DND-41 (cell line): ENCODE results near the gene PASK.

ENCODE experiments used
- ATAC-seq: fragments of 200-7000 bp; cut with Tn5 transposase; 3 replicates; pipeline ENCODE4 v1.9.1; 2021; ENCODE audit warnings: low read depth; ENCODE audit not compliant: insufficient read depth
- DNase-seq: peaks from one replicate; pipeline ENCODE4 v3.0.0-alpha.2; 2020
- H2AFZ ChIP-seq: 2 replicates; pipeline ENCODE4 v1.6.0; 2012; ENCODE audit warnings: low read depth, low read length
- H3K27ac ChIP-seq: 2 replicates; pipeline ENCODE4 v1.5.1; 2012; ENCODE audit warnings: low read length, inconsistent platforms
- H3K27me3 ChIP-seq: fragments of 200-600 bp; sonication (generic); 2 replicates; pipeline ENCODE4 v1.6.0; 2012; ENCODE audit warnings: low read length, mild to moderate bottlenecking, inconsistent platforms; ENCODE audit not compliant: insufficient read depth, poor library complexity
- H3K36me3 ChIP-seq: 2 replicates; pipeline ENCODE4 v1.5.1; 2012; ENCODE audit warnings: low read length, inconsistent platforms; ENCODE audit not compliant: insufficient read depth
- H3K4me1 ChIP-seq: 2 replicates; pipeline ENCODE4 v1.5.1; 2012; ENCODE audit warnings: mild to moderate bottlenecking, low read length; ENCODE audit not compliant: insufficient read depth
- H3K4me2 ChIP-seq: 2 replicates; pipeline ENCODE4 v1.6.0; 2012; ENCODE audit warnings: mild to moderate bottlenecking, moderate library complexity, low read length, inconsistent platforms; ENCODE audit not compliant: insufficient read depth
- H3K4me3 ChIP-seq, 2 experiments: fragments of 200-600 bp in 1 of 2; shearing (Covaris generic) in 1 of 2; 2 replicates each; pipeline ENCODE4 v1.5.1; 2012 to 2016; ENCODE audit warnings: inconsistent platforms in 2 of 2, low read length in 2 of 2, mild to moderate bottlenecking in 2 of 2, low read depth in 1 of 2, moderate library complexity in 1 of 2
- H3K79me2 ChIP-seq: 2 replicates; pipeline ENCODE4 v1.6.0; 2012; ENCODE audit warnings: low read length, inconsistent platforms; ENCODE audit not compliant: insufficient read depth
- H3K9ac ChIP-seq: 2 replicates; pipeline ENCODE4 v1.6.0; 2012; ENCODE audit warnings: low read depth, mild to moderate bottlenecking, inconsistent platforms, low read length, moderate library complexity
- H3K9me3 ChIP-seq: 2 replicates; pipeline ENCODE4 v1.5.1; 2012; ENCODE audit warnings: low read length, moderate library complexity, mild to moderate bottlenecking, inconsistent platforms; ENCODE audit not compliant: insufficient read depth, severe bottlenecking
- H4K20me1 ChIP-seq: 2 replicates; pipeline ENCODE4 v1.6.0; 2012; ENCODE audit warnings: low read length; ENCODE audit not compliant: insufficient read depth
- CTCF ChIP-seq: IDR thresholded peaks from 2 replicates; pipeline ENCODE4 v1.5.1; 2012; ENCODE audit warnings: borderline replicate concordance, low read length, moderate library complexity, mild to moderate bottlenecking; ENCODE audit not compliant: poor library complexity, severe bottlenecking; ENCODE audit errors: extremely low read depth
- EZH2 ChIP-seq: IDR thresholded peaks from 3 replicates; pipeline ENCODE4 v1.6.1; 2012; ENCODE audit warnings: borderline replicate concordance, low read depth, mild to moderate bottlenecking, moderate library complexity, low read length, inconsistent platforms; ENCODE audit not compliant: severe bottlenecking

The PASK gene

GRCh38 chr2:241178961-241179360 is 29.7 kb upstream of the PASK start:
- TF ChIP-seq CTCF (no peak), EZH2 (no peak)
- H3K27ac ChIP-seq, result no peak overlapping the region
- H3K4me1 ChIP-seq, result no peaks in the 10 kb centered on the region
- H3K36me3 ChIP-seq, result peaks cover 49% of the 10 kb centered on the region
- no peak overlapping the region for H2AFZ ChIP-seq
- DNase-seq (no peak), ATAC-seq (no peak)
- no peaks in the 10 kb centered on the region for H3K79me2 ChIP-seq
- no peaks in the 10 kb centered on the region for H3K27me3 ChIP-seq
- no peak overlapping the region for H3K9ac ChIP-seq
- no peaks in the 10 kb centered on the region for H4K20me1 ChIP-seq
- no peaks in the 10 kb centered on the region for H3K9me3 ChIP-seq
- H3K4me3 ChIP-seq, result no peak overlapping the region
- H3K4me2 ChIP-seq, result no peak overlapping the region

GRCh38 chr2:241177526-241178334 is 28.5 kb upstream of the PASK start:
- Histone ChIP-seq H3K4me2 (no peak overlapping the region), H4K20me1 (no peaks in the 10 kb centered on the region), H3K79me2 (no peaks in the 10 kb centered on the region), H2AFZ (no peak overlapping the region), H3K9ac (no peak overlapping the region), H3K9me3 (no peaks in the 10 kb centered on the region), H3K4me3 (no peak overlapping the region), H3K27me3 (no peaks in the 10 kb centered on the region), H3K4me1 (no peaks in the 10 kb centered on the region), H3K36me3 (peaks cover 47% of the 10 kb centered on the region), H3K27ac (no peak overlapping the region)
- TF ChIP-seq CTCF (no peak), EZH2 (no peak)
- DNase-seq, result no peak
- ATAC-seq, result no peak

GRCh38 chr2:241173557-241173956 is 24.3 kb upstream of the PASK start:
- no peak overlapping the region for H3K4me2 ChIP-seq
- H3K27ac ChIP-seq, result no peak overlapping the region
- H3K27me3 ChIP-seq, result no peaks in the 10 kb centered on the region
- no peaks in the 10 kb centered on the region for H3K4me1 ChIP-seq
- H3K9me3 ChIP-seq, result peaks cover 12% of the 10 kb centered on the region
- H3K9ac ChIP-seq, result no peak overlapping the region
- H3K36me3 ChIP-seq, result peaks cover 56% of the 10 kb centered on the region
- no peaks in the 10 kb centered on the region for H4K20me1 ChIP-seq
- TF ChIP-seq EZH2 (no peak), CTCF (no peak)
- ATAC-seq, result no peak
- no peak overlapping the region for H3K4me3 ChIP-seq
- no peaks in the 10 kb centered on the region for H3K79me2 ChIP-seq
- H2AFZ ChIP-seq, result no peak overlapping the region
- DNase-seq, result no peak
